Measurements from ENCODE around the gene TTC27. TPM values are rescaled to one million over a fixed set of nuclear protein-coding genes. Genes with fewer than 3 reads are reported as not detected.

Gene TTC27
- polyA plus RNA-seq, 3 donors = 4.0 to 4.8 (median 4.4) TPM

DNA sequence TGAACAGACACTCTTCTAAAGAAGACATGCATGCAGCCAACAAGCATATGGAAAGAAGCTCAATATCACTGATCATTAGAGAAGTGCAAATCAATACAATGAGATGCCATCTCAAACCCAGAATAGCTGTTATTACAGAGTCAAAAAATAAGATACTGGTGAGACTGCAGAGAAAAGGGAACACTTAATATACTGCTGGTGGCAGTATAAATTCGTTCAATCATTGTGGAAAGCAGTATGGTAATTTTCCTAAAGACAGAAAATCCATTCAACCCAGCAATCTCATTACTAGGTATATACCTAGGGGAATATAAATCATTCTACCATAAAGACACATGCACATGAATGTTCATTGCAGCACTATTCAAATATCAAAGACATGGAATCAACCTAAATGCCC, 202.3 kb downstream of the TTC27 start:
- intact Hi-C loops (cut with micrococcal nuclease) = no loop called here
- Histone ChIP-seq H3K27ac (ENCODE audit: low read depth in 1 of 2, low read length in 2 of 2) (no peak overlapping the region), H3K4me3 (replicated peaks in 1 of 3; ENCODE audit: low read depth in 2 of 3, low read length in 3 of 3) (no peak overlapping the region), H4K20me1 (ENCODE audit: insufficient read depth, low read length) (no peaks in the 10 kb centered on the region), H2AFZ (ENCODE audit: insufficient read depth, low read depth, low read length, poor library complexity, severe bottlenecking) (no peak overlapping the region), H3K4me1 (ENCODE audit: control insufficient read depth in 1 of 2, insufficient read depth in 2 of 2, low read length in 2 of 2) (no peaks in the 10 kb centered on the region), H3K9ac (ENCODE audit: insufficient read depth, low read length, poor library complexity, severe bottlenecking) (no peak overlapping the region), H3K36me3 (replicated peaks in 1 of 2; ENCODE audit: control insufficient read depth in 1 of 2, insufficient read depth in 2 of 2, low read length in 2 of 2) (no peaks in the 10 kb centered on the region), H3K79me2 (ENCODE audit: insufficient read depth, low read length) (no peaks in the 10 kb centered on the region), H3K9me3 (replicated peaks in 1 of 2; ENCODE audit: control insufficient read depth in 1 of 2, insufficient read depth in 1 of 2, low read length in 2 of 2) (no peaks in the 10 kb centered on the region), H3K4me2 (replicated peaks; ENCODE audit: extremely low read depth, low read length, poor library complexity, severe bottlenecking) (no peak overlapping the region), H3K27me3 (ENCODE audit: control insufficient read depth in 2 of 2, insufficient read depth in 2 of 2, low read length in 2 of 2) (no peaks in the 10 kb centered on the region)
- Mint-ChIP-seq H3K9me3 (peaks cover 2 to 14% (median 6%) of the 10 kb centered on the region in 7 donors), H3K27me3 (ENCODE audit: low read depth in 3 of 3) (peaks cover 0 to 2% (median 0%) of the 10 kb centered on the region in 3 donors), H3K4me3 (no peak overlapping the region), H3K4me1 (peaks cover 7% of the 10 kb centered on the region), H3K27ac (no peak overlapping the region), H3K36me3 (no peaks in the 10 kb centered on the region)
- no CpG with 5 or more reads among the region's 1 CpG for WGBS (ENCODE audit: insufficient coverage)
- DNase-seq = no peak
- TF ChIP-seq, protein P1, sequence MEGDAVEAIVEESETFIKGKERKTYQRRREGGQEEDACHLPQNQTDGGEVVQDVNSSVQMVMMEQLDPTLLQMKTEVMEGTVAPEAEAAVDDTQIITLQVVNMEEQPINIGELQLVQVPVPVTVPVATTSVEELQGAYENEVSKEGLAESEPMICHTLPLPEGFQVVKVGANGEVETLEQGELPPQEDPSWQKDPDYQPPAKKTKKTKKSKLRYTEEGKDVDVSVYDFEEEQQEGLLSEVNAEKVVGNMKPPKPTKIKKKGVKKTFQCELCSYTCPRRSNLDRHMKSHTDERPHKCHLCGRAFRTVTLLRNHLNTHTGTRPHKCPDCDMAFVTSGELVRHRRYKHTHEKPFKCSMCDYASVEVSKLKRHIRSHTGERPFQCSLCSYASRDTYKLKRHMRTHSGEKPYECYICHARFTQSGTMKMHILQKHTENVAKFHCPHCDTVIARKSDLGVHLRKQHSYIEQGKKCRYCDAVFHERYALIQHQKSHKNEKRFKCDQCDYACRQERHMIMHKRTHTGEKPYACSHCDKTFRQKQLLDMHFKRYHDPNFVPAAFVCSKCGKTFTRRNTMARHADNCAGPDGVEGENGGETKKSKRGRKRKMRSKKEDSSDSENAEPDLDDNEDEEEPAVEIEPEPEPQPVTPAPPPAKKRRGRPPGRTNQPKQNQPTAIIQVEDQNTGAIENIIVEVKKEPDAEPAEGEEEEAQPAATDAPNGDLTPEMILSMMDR (IDR thresholded peaks at IDR 0.05) = no peak

DNA sequence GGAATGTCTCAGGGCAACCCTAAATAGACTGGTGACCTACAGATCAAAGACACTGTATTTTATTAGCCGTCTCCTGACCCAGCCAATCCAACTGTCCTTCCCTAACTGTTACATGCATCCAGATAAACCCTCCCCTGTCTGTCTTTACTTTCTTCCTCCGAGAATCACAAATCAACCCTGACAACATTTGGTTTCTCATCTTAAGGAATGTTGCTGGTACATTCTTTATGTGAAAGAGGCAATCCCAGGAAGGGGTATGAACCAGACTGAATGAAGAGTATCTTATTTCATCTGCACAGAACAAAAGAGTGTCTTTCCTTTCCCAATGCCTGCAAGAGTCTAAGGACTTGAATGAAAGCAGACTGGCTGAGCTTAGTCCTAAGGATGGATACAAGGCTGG, 205.0 kb downstream of the TTC27 start:
- H3K9me3 ChIP-seq (replicated peaks in 1 of 2; ENCODE audit: control insufficient read depth in 1 of 2, insufficient read depth in 1 of 2, low read length in 2 of 2) = no peaks in the 10 kb centered on the region
- no peaks in the 10 kb centered on the region for H3K27me3 ChIP-seq (ENCODE audit: control insufficient read depth in 2 of 2, insufficient read depth in 2 of 2, low read length in 2 of 2)
- H3K9ac ChIP-seq (ENCODE audit: insufficient read depth, low read length, poor library complexity, severe bottlenecking) = no peak overlapping the region
- no peaks in the 10 kb centered on the region for H3K79me2 ChIP-seq (ENCODE audit: insufficient read depth, low read length)
- no peak overlapping the region for H3K27ac Mint-ChIP-seq
- DNase-seq = no peak
- H2AFZ ChIP-seq (ENCODE audit: insufficient read depth, low read depth, low read length, poor library complexity, severe bottlenecking) = no peak overlapping the region
- peaks cover 0 to under 1% of the 10 kb centered on the region in 2 donors for H3K4me1 ChIP-seq (ENCODE audit: control insufficient read depth in 1 of 2, insufficient read depth in 2 of 2, low read length in 2 of 2)
- peaks cover 2 to 14% (median 5%) of the 10 kb centered on the region in 7 donors for H3K9me3 Mint-ChIP-seq
- intact Hi-C loops (cut with micrococcal nuclease) = no loop called here
- H4K20me1 ChIP-seq (ENCODE audit: insufficient read depth, low read length) = no peaks in the 10 kb centered on the region
- H3K4me2 ChIP-seq (replicated peaks; ENCODE audit: extremely low read depth, low read length, poor library complexity, severe bottlenecking) = no peak overlapping the region
- no peaks in the 10 kb centered on the region for H3K36me3 Mint-ChIP-seq
- peaks cover 9% of the 10 kb centered on the region for H3K4me1 Mint-ChIP-seq
- TF ChIP-seq, protein P1 (IDR thresholded peaks at IDR 0.05) = no peak
- 100% methylated on average over 1 of the region's 2 CpGs for WGBS (ENCODE audit: insufficient coverage)
- no peaks in the 10 kb centered on the region for H3K36me3 ChIP-seq (replicated peaks in 1 of 2; ENCODE audit: control insufficient read depth in 1 of 2, insufficient read depth in 2 of 2, low read length in 2 of 2)
- H3K4me3 ChIP-seq (replicated peaks in 1 of 3; ENCODE audit: low read depth in 2 of 3, low read length in 3 of 3) = no peak overlapping the region
- no peak overlapping the region for H3K4me3 Mint-ChIP-seq
- no peak overlapping the region for H3K27ac ChIP-seq (ENCODE audit: low read depth in 1 of 2, low read length in 2 of 2)
- no peaks in the 10 kb centered on the region for H3K27me3 Mint-ChIP-seq (ENCODE audit: low read depth in 3 of 3)
